GM19438 (cell line): ENCODE results near the gene OLFM4.

Experiments
- ATAC-seq: cut with Tn5 transposase; IDR thresholded peaks from one replicate; pipeline ENCODE4 v1.9.1; 2021; ENCODE audit warnings: low read depth; ENCODE audit not compliant: unreplicated experiment

OLFM4 gene

GRCh38 chr13:53060840-53061490 is 32.4 kb downstream of the OLFM4 start:
- ATAC-seq, result no peak

DNA sequence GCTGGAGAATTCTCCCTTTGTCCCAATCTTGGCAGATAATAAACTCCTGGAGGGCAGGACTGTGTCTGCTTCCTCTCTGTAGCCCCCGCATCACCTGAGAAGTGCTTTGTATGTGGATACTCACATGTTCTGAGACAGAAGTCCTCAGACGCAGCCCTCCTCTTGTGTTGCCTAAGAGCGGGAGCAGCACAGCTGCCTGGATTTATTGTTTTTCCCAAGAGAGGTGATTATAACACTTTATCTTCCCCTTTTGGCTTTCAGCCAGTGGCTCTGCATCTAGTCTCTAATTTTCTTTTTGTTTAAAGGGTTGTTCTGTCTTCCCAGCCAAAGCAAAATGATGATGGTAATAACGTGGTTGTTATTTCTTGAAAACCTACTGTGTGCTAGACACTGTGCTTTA is 36.1 kb downstream of the OLFM4 start:
- no peak for ATAC-seq

DNA sequence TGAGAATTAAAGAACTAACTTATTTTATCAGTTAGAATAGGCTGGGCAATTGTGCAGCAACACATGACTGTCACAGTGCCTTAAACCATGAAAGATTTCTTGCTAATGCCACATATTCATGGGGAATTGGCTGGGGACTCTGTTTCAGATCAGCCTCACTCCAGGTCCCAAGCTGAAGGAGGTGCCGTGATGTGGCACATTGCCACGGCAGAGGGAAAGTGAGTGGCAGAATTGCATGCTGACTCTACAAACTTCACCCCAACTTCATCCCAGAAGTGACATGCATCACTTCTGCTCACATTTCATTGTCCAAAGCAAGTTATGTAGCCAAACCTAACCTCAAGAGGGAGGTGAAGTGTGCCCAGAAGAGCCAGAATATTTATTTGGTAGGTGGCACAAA is 37.8 kb downstream of the OLFM4 start:
- ATAC-seq, result no peak

GRCh38 chr13:53068585-53069520 is 40.2 kb downstream of the OLFM4 start:
- ATAC-seq, result no peak

GRCh38 chr13:53069800-53070199 is 41.2 kb downstream of the OLFM4 start:
- ATAC-seq, result no peak

DNA sequence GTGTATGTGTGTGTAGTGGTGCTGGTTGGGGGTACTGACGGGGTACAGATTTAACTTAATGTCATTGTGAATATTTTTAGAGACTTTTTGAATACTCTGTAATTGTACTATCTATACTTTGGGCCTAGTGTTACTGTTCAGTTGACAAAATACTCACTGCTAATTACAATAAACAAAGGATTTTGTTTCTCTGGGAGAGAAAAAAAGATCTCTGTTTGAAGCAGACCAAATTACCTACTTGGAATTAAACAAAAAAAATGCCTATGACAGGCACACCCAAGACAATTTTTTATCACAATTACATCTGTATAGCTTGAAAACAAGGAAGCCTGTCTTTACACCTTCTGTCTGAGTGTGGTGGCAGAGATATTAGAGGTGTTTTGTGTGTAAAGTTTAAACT is 45.1 kb downstream of the OLFM4 start:
- ATAC-seq, result no peak

DNA sequence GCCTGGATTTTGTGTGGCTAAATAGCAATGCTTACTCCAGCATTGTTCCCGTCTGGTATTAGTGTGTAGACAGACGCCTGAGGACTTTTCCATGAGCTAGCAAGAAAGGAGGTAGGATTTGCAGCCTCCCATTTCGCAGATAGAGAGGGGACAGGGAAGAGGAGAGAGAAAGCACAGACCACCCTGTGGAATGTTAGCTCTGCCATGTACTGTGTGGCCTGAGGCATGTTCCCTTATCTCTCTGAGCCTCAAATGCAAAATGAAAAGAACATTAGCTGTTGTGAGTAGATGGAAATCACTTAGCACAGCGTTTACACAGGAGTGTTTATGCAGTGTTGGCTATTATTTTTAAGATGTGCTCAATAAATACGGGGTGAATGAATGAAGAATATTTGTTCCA is 45.5 kb downstream of the OLFM4 start:
- no peak for ATAC-seq

- ATAC-seq, result no peak
These were observed 46.9 kb downstream of the OLFM4 start for GRCh38 chr13:53075356-53076041.

GRCh38 chr13:53079691-53080090 is 51.1 kb downstream of the OLFM4 start:
- no peak for ATAC-seq

GRCh38 chr13:53088871-53089270 is 60.3 kb downstream of the OLFM4 start:
- no peak for ATAC-seq

- no peak for ATAC-seq
These were observed 61.3 kb downstream of the OLFM4 start for GRCh38 chr13:53089951-53090350.

GRCh38 chr13:53090461-53090860 is 61.8 kb downstream of the OLFM4 start:
- ATAC-seq, result no peak

- no peak for ATAC-seq
These were observed 64.3 kb downstream of the OLFM4 start for GRCh38 chr13:53092931-53093330.

- no peak for ATAC-seq
These were observed 69.8 kb downstream of the OLFM4 start for GRCh38 chr13:53098455-53098854.

- ATAC-seq, result no peak
These were observed 71.9 kb downstream of the OLFM4 start for GRCh38 chr13:53100394-53101063.
